ENCODE measurements around the gene LMF1. TPM values are rescaled to one million over a fixed set of nuclear protein-coding genes. Genes with fewer than 3 reads are reported as not detected.

LMF1 gene
- total RNA-seq, 1 experiment from 2014 or later = 12.8 TPM

GRCh38 chr16:963913-964312 is 6.9 kb downstream of the LMF1 start:
- Histone ChIP-seq H3K4me1 (ENCODE audit: control insufficient read depth in 1 of 2, insufficient read depth in 2 of 2, low read length in 2 of 2) (peaks cover 5 to 7% of the 10 kb centered on the region in 2 experiments; a peak in 3 of 4 replicates), H3K9me2 (ENCODE audit: insufficient read depth) (no peaks in the 10 kb centered on the region), H4K20me1 (ENCODE audit: insufficient read depth) (no peaks in the 10 kb centered on the region), H3K9me3 (ENCODE audit: control insufficient read depth in 1 of 2, insufficient read depth in 1 of 2, low read depth in 1 of 2, low read length in 2 of 2) (no peaks in the 10 kb centered on the region; a peak in 1 of 4 replicates), H3K27me3 (ENCODE audit: insufficient read depth, low read length) (no peaks in the 10 kb centered on the region), H3K4me2 (ENCODE audit: low read length) (no peak overlapping the region), H3K9ac (ENCODE audit: low read length) (no peak overlapping the region), H3K79me2 (ENCODE audit: insufficient read depth, low read length) (no peaks in the 10 kb centered on the region), H3K27ac (ENCODE audit: low read depth, low read length) (no peak overlapping the region), H3K36me3 (ENCODE audit: control insufficient read depth in 1 of 2, insufficient read depth in 2 of 2, low read length in 2 of 2) (peaks cover 0 to 7% of the 10 kb centered on the region in 2 experiments; a peak in 1 of 4 replicates), H2AFZ (ENCODE audit: low read depth, low read length, poor library complexity, severe bottlenecking) (no peak overlapping the region), H3K4me3 (replicated peaks in 1 of 2; ENCODE audit: low read depth in 1 of 2, low read length in 2 of 2) (no peak overlapping the region)
- intact Hi-C loops (cut with micrococcal nuclease) = no loop called here
- CTCF ChIA-PET = no interaction called here
- TF ChIP-seq EZH2 (IDR thresholded peaks at IDR 0.05) (no peak), JUND (IDR thresholded peaks at IDR 0.05) (no peak), SIN3A (IDR thresholded peaks at IDR 0.05; ENCODE audit: low read depth) (no peak), EZH2phosphoT487 (IDR thresholded peaks at IDR 0.05; ENCODE audit: borderline replicate concordance) (no peak)
- DNase-seq (ENCODE audit: low read depth, low spot score) (no peak), ATAC-seq (no peak)
- POLR2A ChIA-PET = no interaction called here
- RAD21 ChIA-PET (ENCODE audit: low non-redundant PET in 1 of 2, low total read pairs in 2 of 2, uncharacterized antibody in 2 of 2, unreplicated experiment in 2 of 2) = no interaction called here
- BruUV-seq (replicated peaks) = no TSS peak

DNA sequence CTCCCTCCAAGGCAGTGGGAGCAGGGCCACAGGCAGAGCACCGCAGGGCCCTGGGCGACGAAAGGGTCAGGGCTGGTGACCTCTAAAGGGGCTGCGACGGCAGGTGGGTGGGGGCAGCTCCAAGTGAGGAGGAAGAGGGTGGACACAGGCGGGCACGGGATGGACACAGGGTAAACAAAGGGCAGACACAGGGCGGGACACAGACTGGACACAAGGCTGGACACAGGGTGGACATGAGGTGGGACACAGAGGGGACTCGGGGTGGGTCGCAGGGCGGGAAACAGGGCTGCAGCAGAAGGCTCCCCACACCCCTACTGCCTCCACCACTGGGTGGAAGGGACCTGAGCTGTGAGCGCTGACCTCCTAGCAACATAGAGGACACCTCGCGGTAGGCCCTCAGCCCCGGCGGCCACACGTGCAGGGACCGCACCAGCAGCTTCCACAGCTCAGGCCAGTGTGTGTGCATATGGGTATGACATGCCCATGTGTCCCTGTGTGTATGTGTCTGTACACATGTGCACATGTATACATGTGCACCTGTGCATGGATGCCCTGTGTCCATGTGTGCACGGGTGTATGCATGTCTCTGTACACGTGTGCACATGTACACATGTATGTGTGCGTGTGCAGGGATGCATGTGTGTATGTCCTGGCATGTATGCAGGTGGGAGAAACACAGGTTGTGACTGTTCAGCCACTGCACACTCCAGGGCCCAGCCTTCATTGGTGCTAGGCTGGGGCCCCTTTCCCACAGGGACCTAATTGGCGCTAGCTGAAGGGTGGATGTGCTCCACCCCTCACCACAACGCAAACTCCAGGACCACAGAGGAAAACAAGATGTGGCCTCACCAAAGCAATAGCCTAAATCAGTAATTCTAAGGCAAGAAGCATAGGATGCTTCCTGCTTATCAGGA is 7.6 kb downstream of the LMF1 start:
- Histone ChIP-seq H3K9me3 (ENCODE audit: control insufficient read depth in 1 of 2, insufficient read depth in 1 of 2, low read depth in 1 of 2, low read length in 2 of 2) (no peaks in the 10 kb centered on the region; a peak in 1 of 4 replicates), H3K4me1 (ENCODE audit: control insufficient read depth in 1 of 2, insufficient read depth in 2 of 2, low read length in 2 of 2) (peaks cover 0 to under 1% of the 10 kb centered on the region in 2 experiments; a peak in 1 of 4 replicates), H2AFZ (ENCODE audit: low read depth, low read length, poor library complexity, severe bottlenecking) (no peak overlapping the region), H3K4me3 (replicated peaks in 1 of 2; ENCODE audit: low read depth in 1 of 2, low read length in 2 of 2) (no peak overlapping the region), H3K9me2 (ENCODE audit: insufficient read depth) (no peaks in the 10 kb centered on the region), H3K9ac (ENCODE audit: low read length) (no peak overlapping the region), H3K36me3 (ENCODE audit: control insufficient read depth in 1 of 2, insufficient read depth in 2 of 2, low read length in 2 of 2) (0 out of 4 replicates have a peak, but pooled peaks cover 0 to 3% of the 10 kb centered on the region in 2 experiments), H3K4me2 (ENCODE audit: low read length) (no peak overlapping the region), H3K79me2 (ENCODE audit: insufficient read depth, low read length) (no peaks in the 10 kb centered on the region), H3K27me3 (ENCODE audit: insufficient read depth, low read length) (no peaks in the 10 kb centered on the region), H4K20me1 (ENCODE audit: insufficient read depth) (no peaks in the 10 kb centered on the region), H3K27ac (ENCODE audit: low read depth, low read length) (no peak overlapping the region)
- ATAC-seq (no peak), DNase-seq (ENCODE audit: low read depth, low spot score) (no peak)
- CTCF ChIA-PET = no interaction called here
- no TSS peak for BruUV-seq (replicated peaks)
- POLR2A ChIA-PET = no interaction called here
- RAD21 ChIA-PET (ENCODE audit: low non-redundant PET in 1 of 2, low total read pairs in 2 of 2, uncharacterized antibody in 2 of 2, unreplicated experiment in 2 of 2) = no interaction called here
- intact Hi-C loops (cut with micrococcal nuclease) = no loop called here
- TF ChIP-seq, protein P1, sequence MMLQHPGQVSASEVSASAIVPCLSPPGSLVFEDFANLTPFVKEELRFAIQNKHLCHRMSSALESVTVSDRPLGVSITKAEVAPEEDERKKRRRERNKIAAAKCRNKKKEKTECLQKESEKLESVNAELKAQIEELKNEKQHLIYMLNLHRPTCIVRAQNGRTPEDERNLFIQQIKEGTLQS (IDR thresholded peaks at IDR 0.05) = no peak
- TF ChIP-seq POLR2A (IDR thresholded peaks at IDR 0.05; ENCODE audit: borderline replicate concordance, extremely low read depth, insufficient read depth, insufficient read length) = no peak
- no peak for TF ChIP-seq CTCF (IDR thresholded peaks at IDR 0.05 in 2 of 3, conservative IDR thresholded peaks at IDR 0.05 in 1 of 3; ENCODE audit: borderline replicate concordance in 1 of 3, insufficient read depth in 1 of 3, low read depth in 2 of 3, low read length in 2 of 3)
- TF ChIP-seq CEBPB (IDR thresholded peaks at IDR 0.05; ENCODE audit: low read depth) = no peak
- TF ChIP-seq TCF7L2 (IDR thresholded peaks at IDR 0.05; ENCODE audit: borderline replicate concordance, extremely low read depth, insufficient read depth, insufficient read length) = no peak
- TF ChIP-seq ZFX (IDR thresholded peaks at IDR 0.05) = no peak

All from HCT116 (cell line).